Measurements from ENCODE around the gene ABCC11. TPM values are rescaled to one million over a fixed set of nuclear protein-coding genes. Genes with fewer than 3 reads are reported as not detected.
A peak's percentile ranks its signal among the peaks of the same experiment; 100 is the strongest.

The ABCC11 gene
- total and polyA plus RNA-seq, 2 of the 13 experiments (the other 11 are each of a cell fraction or from before 2014, with no cell fraction given): 1.0 to 1.4 TPM

GRCh38 chr16:48236286-48236685 lies 11.1 kb downstream of the ABCC11 start (continued):
- TF ChIP-seq ZNF543 (CRISPR knock-in tag; IDR thresholded peaks at IDR 0.05) (no peak), DMAP1 (CRISPR knock-in tag; IDR thresholded peaks at IDR 0.05) (no peak), SYNCRIP (IDR thresholded peaks at IDR 0.05; ENCODE audit: insufficient read depth, low read depth, low read length) (no peak), ZFP36L1 (CRISPR knock-in tag; IDR thresholded peaks at IDR 0.05) (no peak), ZNF234 (CRISPR knock-in tag; conservative IDR thresholded peaks at IDR 0.05) (no peak), TARDBP (CRISPR knock-in tag; IDR thresholded peaks at IDR 0.05) (no peak), RFX5 (IDR thresholded peaks at IDR 0.05; ENCODE audit: low read depth, low read length) (no peak), ZNF773 (CRISPR knock-in tag; IDR thresholded peaks at IDR 0.05; ENCODE audit: borderline replicate concordance) (no peak), PITX1 (CRISPR knock-in tag; IDR thresholded peaks at IDR 0.05) (no peak), ZNF24 (IDR thresholded peaks at IDR 0.05) (no peak), FOXP4 (CRISPR knock-in tag; IDR thresholded peaks at IDR 0.05) (peak; percentile 50; the same call in 1 of the 2 replicates), HNF1B (CRISPR knock-in tag; IDR thresholded peaks at IDR 0.05) (no peak), POGK (CRISPR knock-in tag; conservative IDR thresholded peaks at IDR 0.05) (peak; percentile 48; the same call in 1 of the 2 replicates), TCF7 (IDR thresholded peaks at IDR 0.05; ENCODE audit: low read depth) (no peak), TEF (CRISPR knock-in tag; IDR thresholded peaks at IDR 0.05) (no peak), ZNF225 (CRISPR knock-in tag; IDR thresholded peaks at IDR 0.05) (no peak), ZHX2 (IDR thresholded peaks at IDR 0.05; ENCODE audit: low read depth) (no peak), ZHX2 (CRISPR knock-in tag; IDR thresholded peaks at IDR 0.05; ENCODE audit: borderline replicate concordance) (no peak), ZNF101 (CRISPR knock-in tag; IDR thresholded peaks at IDR 0.05; ENCODE audit: borderline replicate concordance, low read depth) (no peak), TBP (CRISPR knock-in tag; IDR thresholded peaks at IDR 0.05) (no peak)

Data from HepG2 (cell line).